ENCODE measurements around the gene MAGEA3.
"Not testable (repeated sequence)": the region's sequence is repeated elsewhere in the genome, so short reads cannot be mapped to it uniquely, and the experiment has no call there.

Gene MAGEA3

GRCh38 chrX:152736528-152736927 lies 37.9 kb downstream of the MAGEA3 start:
- not testable (repeated sequence) for DNase-seq

GRCh38 chrX:152738560-152738959 lies 40.0 kb downstream of the MAGEA3 start:
- no peak for DNase-seq

Data from DMS153 (cell line).